NCI-H345 treated with DMSO at 0.1 percent for 48 hours (cell line): ENCODE measurements around the gene NBPF12.
"Not testable (repeated sequence)": the region's sequence is repeated elsewhere in the genome, so short reads cannot be mapped to it uniquely, and the experiment has no call there.

Experiments
- DNase-seq: peaks from one replicate; lab custom pipeline; 2025; ENCODE audit not compliant: unreplicated experiment; lab: John Stamatoyannopoulos, UW

Gene NBPF12

GRCh38 chr1:146938242-146938902 is at the start of gene NBPF12:
Gene NBPF12 (plus strand): TSS chr1:146938324. CDS start chr1:146960144, 21,820 bp downstream.
- peak; percentile 87 for DNase-seq

GRCh38 chr1:146891355-146891754 is 46.8 kb upstream of the NBPF12 start:
- DNase-seq: not testable (repeated sequence)

- DNase-seq: not testable (repeated sequence)
Measured at GRCh38 chr1:146892331-146892730, 45.8 kb upstream of the NBPF12 start.

GRCh38 chr1:146907565-146908261 is 30.4 kb upstream of the NBPF12 start:
- not testable (repeated sequence) for DNase-seq

- not testable (repeated sequence) for DNase-seq
Measured at GRCh38 chr1:146912975-146913374, 25.1 kb upstream of the NBPF12 start.

GRCh38 chr1:146920811-146921210 is 17.3 kb upstream of the NBPF12 start:
- DNase-seq: not testable (repeated sequence)

GRCh38 chr1:146922614-146923013 is 15.5 kb upstream of the NBPF12 start:
- not testable (repeated sequence) for DNase-seq

GRCh38 chr1:146924106-146924505 is 14.0 kb upstream of the NBPF12 start:
- DNase-seq: not testable (repeated sequence)

GRCh38 chr1:146926413-146926812 is 11.7 kb upstream of the NBPF12 start:
- DNase-seq: not testable (repeated sequence)

GRCh38 chr1:146930225-146930624 is 7.9 kb upstream of the NBPF12 start:
- DNase-seq: not testable (repeated sequence)

GRCh38 chr1:146934390-146935223 is 3.5 kb upstream of the NBPF12 start:
- DNase-seq: not testable (repeated sequence)

GRCh38 chr1:146937462-146937861 is 662 bp upstream of the NBPF12 start:
- not testable (repeated sequence) for DNase-seq

GRCh38 chr1:146938927-146939786 is 1.0 kb downstream of the NBPF12 start:
- peak; percentile 18 for DNase-seq

- DNase-seq: not testable (repeated sequence)
Measured at GRCh38 chr1:146940293-146940692, 2.2 kb downstream of the NBPF12 start.

- not testable (repeated sequence) for DNase-seq
Measured at GRCh38 chr1:146943342-146943886, 5.3 kb downstream of the NBPF12 start.

- not testable (repeated sequence) for DNase-seq
Measured at GRCh38 chr1:146948127-146948526, 10.0 kb downstream of the NBPF12 start.

- not testable (repeated sequence) for DNase-seq
Measured at GRCh38 chr1:146964340-146964739, 26.2 kb downstream of the NBPF12 start.

GRCh38 chr1:146966351-146966750 is 28.2 kb downstream of the NBPF12 start:
- DNase-seq: not testable (repeated sequence)

- not testable (repeated sequence) for DNase-seq
Measured at GRCh38 chr1:146970656-146971055, 32.5 kb downstream of the NBPF12 start.

- DNase-seq: not testable (repeated sequence)
Measured at GRCh38 chr1:146972681-146973080, 34.6 kb downstream of the NBPF12 start.
